Measurements from ENCODE around the gene SLC5A9. TPM values are rescaled to one million over a fixed set of nuclear protein-coding genes. Genes with fewer than 3 reads are reported as not detected.

SLC5A9 gene
- total and polyA plus RNA-seq, 9 of the 15 experiments (the other 6 are each of a cell fraction or from before 2014, with no cell fraction given) = not detected

DNA sequence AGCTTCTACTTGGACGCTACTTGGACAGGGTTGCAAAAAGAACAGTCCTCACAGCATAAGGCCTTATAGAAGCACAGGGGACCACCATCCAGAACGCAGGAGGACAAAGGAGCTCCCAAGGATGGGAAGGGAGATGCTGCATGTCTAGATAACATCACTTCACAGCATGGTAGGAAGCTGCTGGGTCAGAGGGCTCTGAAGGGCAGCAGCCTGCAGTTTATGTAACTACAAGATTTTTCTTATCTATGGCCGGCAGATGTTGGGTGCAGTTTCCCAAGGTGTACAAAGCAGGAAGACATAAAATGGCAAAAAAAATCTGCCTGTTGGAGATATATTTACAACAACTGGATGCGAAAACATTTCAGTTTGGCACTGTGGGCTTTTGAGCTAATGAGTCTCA, 45.3 kb upstream of the SLC5A9 start (continued):
- TF ChIP-seq CGGBP1 (CRISPR knock-in tag; IDR thresholded peaks at IDR 0.05) (no peak), POLR2AphosphoS5 (IDR thresholded peaks at IDR 0.05; ENCODE audit: control insufficient read depth, insufficient read depth, low read depth, low read length) (peak; percentile 91), PHTF2 (CRISPR knock-in tag; IDR thresholded peaks at IDR 0.05) (no peak), DLX4 (CRISPR knock-in tag; IDR thresholded peaks at IDR 0.05) (no peak), SMARCE1 (IDR thresholded peaks at IDR 0.05) (peak; percentile 79), KHSRP (IDR thresholded peaks at IDR 0.05) (peak; percentile 70), HMG20A (CRISPR knock-in tag; conservative IDR thresholded peaks at IDR 0.05) (no peak), CBFA2T3 (IDR thresholded peaks at IDR 0.05) (peak; percentile 97), CREB1 (IDR thresholded peaks at IDR 0.05) (peak; percentile 63; the same call in 1 of the 2 replicates), CREB1 (CRISPR knock-in tag; IDR thresholded peaks at IDR 0.05) (no peak), STAT5A (IDR thresholded peaks at IDR 0.05; ENCODE audit: borderline replicate concordance, low read length) (peak; percentile 90), EP400 (IDR thresholded peaks at IDR 0.05) (no peak), DMBX1 (CRISPR knock-in tag; IDR thresholded peaks at IDR 0.05; ENCODE audit: borderline replicate concordance) (0 out of 2 replicates have a peak, but pooled peaks have one; percentile 35), ARID1B (IDR thresholded peaks at IDR 0.05) (peak; percentile 97), HLTF (IDR thresholded peaks at IDR 0.05) (peak; percentile 44; the same call in 1 of the 2 replicates), E2F3 (CRISPR knock-in tag; IDR thresholded peaks at IDR 0.05) (no peak), POLR2H (tag; IDR thresholded peaks at IDR 0.05; ENCODE audit: low read depth) (no peak), KLF16 (IDR thresholded peaks at IDR 0.05) (peak; percentile 94), MBD2 (IDR thresholded peaks at IDR 0.05; ENCODE audit: borderline replicate concordance, low read depth) (peak; percentile 30; the same call in 1 of the 2 replicates), RCOR1 (IDR thresholded peaks at IDR 0.05; ENCODE audit: borderline replicate concordance in 1 of 2, low read depth in 2 of 2, low read length in 2 of 2) (peak in 1 of 2 experiments; percentile 96; a peak in 2 of 4 replicates), ATF7 (IDR thresholded peaks at IDR 0.05) (peak; percentile 35; the same call in 1 of the 2 replicates), MTA2 (IDR thresholded peaks at IDR 0.05; ENCODE audit: low read depth) (peak; percentile 90), CREM (IDR thresholded peaks at IDR 0.05; ENCODE audit: low read depth) (peak; percentile 44; the same call in 1 of the 2 replicates), POLR2B (IDR thresholded peaks at IDR 0.05; ENCODE audit: low read depth, partially characterized antibody) (no peak), SP2 (IDR thresholded peaks at IDR 0.05; ENCODE audit: extremely low read depth, low read depth, low read length, poor library complexity, severe bottlenecking) (no peak), ZNF395 (CRISPR knock-in tag; IDR thresholded peaks at IDR 0.05) (peak; percentile 69; the same call in 1 of the 2 replicates), NFE2 (IDR thresholded peaks at IDR 0.05; ENCODE audit: low read depth) (no peak), HNRNPUL1 (IDR thresholded peaks at IDR 0.05; ENCODE audit: low read length) (no peak), ARNT (IDR thresholded peaks at IDR 0.05) (0 out of 4 replicates have a peak, but pooled peaks of 1 of the 2 experiments have one; percentile 37), ESRRA (IDR thresholded peaks at IDR 0.05; ENCODE audit: borderline replicate concordance, low read depth) (peak; percentile 48), SAP30 (IDR thresholded peaks at IDR 0.05; ENCODE audit: borderline replicate concordance, insufficient read depth, low read depth, low read length, poor library complexity, severe bottlenecking) (no peak), ZNF583 (CRISPR knock-in tag; IDR thresholded peaks at IDR 0.05) (no peak), RFX5 (IDR thresholded peaks at IDR 0.05; ENCODE audit: low read depth, low read length) (no peak)
